ENCODE results near the gene USP13. TPM values are rescaled to one million over a fixed set of nuclear protein-coding genes. Genes with fewer than 3 reads are reported as not detected.

USP13 gene
- total RNA-seq, 2 donors from 2014 or later, result 4.3 to 6.6 TPM

DNA sequence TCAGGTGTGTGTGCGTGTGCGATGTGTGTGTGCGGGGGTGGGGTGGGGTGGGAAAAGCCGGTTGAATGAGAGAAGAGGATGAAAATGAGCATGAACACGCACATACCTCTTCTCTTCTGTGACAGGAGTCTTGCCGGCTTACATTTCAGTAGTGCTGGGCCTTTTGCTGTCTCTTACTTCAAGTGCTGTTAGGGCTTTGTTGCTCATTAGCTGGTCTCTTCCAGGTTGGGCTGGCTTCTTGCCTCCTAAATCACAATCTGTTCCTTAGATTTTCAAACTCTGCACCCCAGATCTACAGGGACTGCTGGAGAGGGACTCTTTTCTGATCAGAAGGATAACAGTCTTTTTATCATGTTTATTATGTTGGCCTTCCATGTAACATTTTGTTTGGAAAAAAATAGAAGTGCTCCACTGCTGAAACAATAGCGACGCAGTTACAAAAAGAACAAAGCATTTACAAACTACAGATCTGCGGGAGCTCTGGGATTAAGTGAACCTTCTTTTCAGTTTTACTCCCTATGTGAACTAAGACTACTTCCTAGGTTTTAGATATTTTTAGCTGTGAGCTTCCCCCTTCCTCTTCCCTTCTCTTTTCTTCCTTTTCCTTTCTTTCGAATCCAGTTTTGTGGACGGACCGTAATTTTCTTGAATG, 48.5 kb downstream of the USP13 start:
- H3K36me3 ChIP-seq, result no peaks in the 10 kb centered on the region
- no peak for DNase-seq
- H3K9me3 ChIP-seq, result no peaks in the 10 kb centered on the region
- no peak overlapping the region for H3K4me3 ChIP-seq
- intact Hi-C loops (cut with DNase I), result no loop called here
- TF ChIP-seq, protein P1, sequence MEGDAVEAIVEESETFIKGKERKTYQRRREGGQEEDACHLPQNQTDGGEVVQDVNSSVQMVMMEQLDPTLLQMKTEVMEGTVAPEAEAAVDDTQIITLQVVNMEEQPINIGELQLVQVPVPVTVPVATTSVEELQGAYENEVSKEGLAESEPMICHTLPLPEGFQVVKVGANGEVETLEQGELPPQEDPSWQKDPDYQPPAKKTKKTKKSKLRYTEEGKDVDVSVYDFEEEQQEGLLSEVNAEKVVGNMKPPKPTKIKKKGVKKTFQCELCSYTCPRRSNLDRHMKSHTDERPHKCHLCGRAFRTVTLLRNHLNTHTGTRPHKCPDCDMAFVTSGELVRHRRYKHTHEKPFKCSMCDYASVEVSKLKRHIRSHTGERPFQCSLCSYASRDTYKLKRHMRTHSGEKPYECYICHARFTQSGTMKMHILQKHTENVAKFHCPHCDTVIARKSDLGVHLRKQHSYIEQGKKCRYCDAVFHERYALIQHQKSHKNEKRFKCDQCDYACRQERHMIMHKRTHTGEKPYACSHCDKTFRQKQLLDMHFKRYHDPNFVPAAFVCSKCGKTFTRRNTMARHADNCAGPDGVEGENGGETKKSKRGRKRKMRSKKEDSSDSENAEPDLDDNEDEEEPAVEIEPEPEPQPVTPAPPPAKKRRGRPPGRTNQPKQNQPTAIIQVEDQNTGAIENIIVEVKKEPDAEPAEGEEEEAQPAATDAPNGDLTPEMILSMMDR (IDR thresholded peaks at IDR 0.05), result no peak
- no peak overlapping the region for H3K9ac ChIP-seq (ENCODE audit: low read depth in 2 of 2, low read length in 2 of 2)
- H3K27ac ChIP-seq, result no peak overlapping the region
- H3K4me1 ChIP-seq, result no peaks in the 10 kb centered on the region
- H3K27me3 ChIP-seq, result no peaks in the 10 kb centered on the region

DNA sequence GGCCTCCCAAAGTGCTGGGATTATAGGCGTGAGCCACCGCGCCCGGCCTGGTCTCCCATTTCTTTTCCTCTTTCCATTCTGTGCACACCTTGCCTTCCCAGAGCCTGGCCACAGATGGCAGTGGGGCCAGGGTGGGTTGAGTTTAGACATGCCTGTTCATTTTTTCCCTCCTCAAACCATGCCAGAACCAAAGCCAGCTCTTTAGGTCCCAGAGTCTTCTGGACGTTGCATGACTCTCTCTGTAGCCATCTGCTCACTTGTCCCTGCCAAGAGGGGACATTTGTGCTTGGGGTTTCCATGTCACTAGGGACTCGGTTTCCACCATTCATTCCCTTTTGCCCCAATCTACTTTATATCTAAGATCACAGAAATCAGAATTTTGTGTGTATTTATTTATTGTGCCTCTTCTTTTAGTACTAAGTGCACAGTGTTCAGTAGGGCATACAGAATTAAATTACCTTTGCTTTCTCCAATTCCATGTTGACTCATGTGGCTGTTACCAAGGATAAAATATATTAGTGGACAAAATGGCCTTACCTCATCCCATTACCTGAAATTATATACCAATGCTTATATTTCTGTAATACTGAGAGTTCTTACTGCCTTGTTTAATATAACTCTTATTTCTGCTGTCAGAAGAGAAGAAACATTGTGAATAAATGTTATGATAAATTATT, 49.6 kb downstream of the USP13 start:
- no peak overlapping the region for H3K27ac ChIP-seq
- no peak overlapping the region for H3K4me3 ChIP-seq
- H3K9me3 ChIP-seq, result no peaks in the 10 kb centered on the region
- intact Hi-C loops (cut with DNase I), result no loop called here
- H3K9ac ChIP-seq (ENCODE audit: low read depth in 2 of 2, low read length in 2 of 2), result no peak overlapping the region
- H3K36me3 ChIP-seq, result no peaks in the 10 kb centered on the region
- TF ChIP-seq, protein P1 (IDR thresholded peaks at IDR 0.05), result no peak
- no peaks in the 10 kb centered on the region for H3K27me3 ChIP-seq
- no peaks in the 10 kb centered on the region for H3K4me1 ChIP-seq
- DNase-seq, result no peak

DNA sequence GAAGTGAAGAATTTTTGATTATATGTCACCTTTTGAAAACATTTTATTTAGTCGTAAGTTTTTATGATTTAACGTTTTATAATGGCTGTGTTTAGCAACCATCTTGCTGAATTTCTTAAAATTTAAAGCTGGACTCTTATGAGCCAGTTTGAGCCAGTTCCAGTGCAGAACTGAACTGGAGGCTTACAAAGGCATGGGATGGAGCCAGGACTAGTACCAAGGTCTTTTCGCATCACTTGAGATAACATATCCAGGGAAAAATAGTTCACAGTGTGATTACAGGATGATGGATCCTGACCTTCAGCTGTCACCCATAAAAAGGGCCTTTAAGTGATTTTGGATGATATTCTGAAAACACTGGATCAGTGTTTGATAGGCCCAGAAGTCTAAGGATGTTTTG, 51.0 kb downstream of the USP13 start:
- Histone ChIP-seq H3K27ac (no peak overlapping the region), H3K9ac (ENCODE audit: low read depth in 2 of 2, low read length in 2 of 2) (no peak overlapping the region), H3K4me1 (no peaks in the 10 kb centered on the region), H3K27me3 (no peaks in the 10 kb centered on the region), H3K36me3 (no peaks in the 10 kb centered on the region), H3K9me3 (no peaks in the 10 kb centered on the region), H3K4me3 (no peak overlapping the region)
- intact Hi-C loops (cut with DNase I), result no loop called here
- DNase-seq, result no peak
- TF ChIP-seq, protein P1 (IDR thresholded peaks at IDR 0.05), result no peak

DNA sequence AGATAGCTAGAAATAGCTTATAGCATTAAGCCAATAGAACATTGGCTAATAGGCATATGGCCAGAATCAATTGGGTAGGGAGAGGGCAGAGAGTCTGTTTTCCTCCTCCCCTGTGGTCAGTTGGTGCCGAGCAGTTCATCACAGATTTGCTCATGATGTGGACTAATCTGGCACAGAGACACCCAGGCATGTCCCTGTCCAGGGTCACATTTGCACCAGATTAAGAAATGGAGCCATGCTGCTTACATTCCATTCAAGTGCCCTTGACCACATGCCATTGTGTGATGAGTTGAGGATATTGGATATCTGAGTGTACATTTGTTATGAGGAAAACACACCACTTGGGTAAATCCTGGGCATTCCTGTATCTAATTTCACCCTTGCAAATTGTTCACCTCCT, 53.4 kb downstream of the USP13 start:
- H3K27ac ChIP-seq, result no peak overlapping the region
- H3K4me3 ChIP-seq, result no peak overlapping the region
- H3K9me3 ChIP-seq, result no peaks in the 10 kb centered on the region
- H3K36me3 ChIP-seq, result no peaks in the 10 kb centered on the region
- intact Hi-C loops (cut with DNase I), result no loop called here
- TF ChIP-seq, protein P1 (IDR thresholded peaks at IDR 0.05), result no peak
- H3K9ac ChIP-seq (ENCODE audit: low read depth in 2 of 2, low read length in 2 of 2), result no peak overlapping the region
- H3K27me3 ChIP-seq, result no peaks in the 10 kb centered on the region
- DNase-seq, result no peak
- H3K4me1 ChIP-seq, result no peaks in the 10 kb centered on the region

DNA sequence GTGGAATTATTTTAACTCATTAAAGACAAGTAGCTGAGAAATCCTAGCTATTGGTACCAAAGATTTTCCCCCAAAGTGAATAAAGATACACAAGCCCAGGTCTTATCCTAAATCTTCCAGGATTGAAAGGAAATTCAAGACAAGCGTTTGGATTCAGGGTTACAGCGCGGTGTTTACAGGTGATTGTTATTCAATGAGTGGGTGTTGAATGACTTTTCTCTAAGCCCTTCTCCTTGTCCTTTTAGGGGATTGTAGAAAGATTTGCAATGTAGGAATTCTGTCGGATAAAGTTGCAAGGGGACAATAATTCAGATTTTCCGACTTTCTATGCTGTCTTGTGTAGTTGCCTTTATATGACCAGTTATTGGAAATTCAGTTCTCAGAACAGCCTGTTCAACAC, 57.2 kb downstream of the USP13 start:
- Histone ChIP-seq H3K36me3 (no peaks in the 10 kb centered on the region), H3K27ac (no peak overlapping the region), H3K9ac (ENCODE audit: low read depth in 2 of 2, low read length in 2 of 2) (no peak overlapping the region), H3K4me1 (no peaks in the 10 kb centered on the region), H3K27me3 (no peaks in the 10 kb centered on the region), H3K4me3 (no peak overlapping the region), H3K9me3 (no peaks in the 10 kb centered on the region)
- intact Hi-C loops (cut with DNase I), result no loop called here
- no peak for DNase-seq
- TF ChIP-seq, protein P1 (IDR thresholded peaks at IDR 0.05), result no peak

Data from colonic mucosa (tissue), 4 donors.